Measurements from ENCODE around the gene MT1F.

GRCh38 chr16:56645311-56645710 is 12.4 kb upstream of the MT1F start:
- TF ChIP-seq CTCF (IDR thresholded peaks at IDR 0.05) = no peak
- no peak for TF ChIP-seq POLR2A (IDR thresholded peaks at IDR 0.05)
